Forelimb muscle (tissue), 1 donor: Measurements from ENCODE around the gene OR2T5. TPM values are rescaled to one million over a fixed set of nuclear protein-coding genes. Genes with fewer than 3 reads are reported as not detected.
"Not testable (repeated sequence)": the region's sequence is repeated elsewhere in the genome, so short reads cannot be mapped to it uniquely, and the experiment has no call there.

Source experiments
- DNase-seq: peaks from one replicate; pipeline ENCODE4 v3.0.0-alpha.2; 2013; ENCODE audit warnings: low read depth
- polyA plus RNA-seq: library from polyadenylated mRNA; unstranded; fragments of 120-200 nt; gene quantifications from one replicate; pipeline ENCODE4 v1.2.1, GENCODE V29; 2013; ENCODE audit not compliant: insufficient read length

OR2T5 gene, protein sequence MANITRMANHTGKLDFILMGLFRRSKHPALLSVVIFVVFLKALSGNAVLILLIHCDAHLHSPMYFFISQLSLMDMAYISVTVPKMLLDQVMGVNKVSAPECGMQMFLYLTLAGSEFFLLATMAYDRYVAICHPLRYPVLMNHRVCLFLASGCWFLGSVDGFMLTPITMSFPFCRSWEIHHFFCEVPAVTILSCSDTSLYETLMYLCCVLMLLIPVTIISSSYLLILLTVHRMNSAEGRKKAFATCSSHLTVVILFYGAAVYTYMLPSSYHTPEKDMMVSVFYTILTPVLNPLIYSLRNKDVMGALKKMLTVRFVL
- not detected for polyA plus RNA-seq

DNA sequence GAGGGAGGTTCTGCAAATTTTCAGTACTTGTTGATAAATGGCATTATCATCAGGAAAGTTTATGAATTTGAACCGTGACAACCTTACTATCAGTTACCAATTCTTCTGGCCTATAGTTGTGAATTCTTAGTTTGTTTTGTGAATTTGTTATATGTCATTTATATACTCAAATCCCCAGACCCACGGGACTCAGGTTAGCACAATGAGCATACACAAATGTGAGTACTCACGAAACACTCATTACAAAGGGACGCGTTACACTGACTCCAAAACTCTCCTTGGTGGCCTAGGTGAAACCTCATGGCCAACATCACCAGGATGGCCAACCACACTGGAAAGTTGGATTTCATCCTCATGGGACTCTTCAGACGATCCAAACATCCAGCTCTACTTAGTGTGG lies at the start of gene OR2T5:
Gene OR2T5 (plus strand): TSS at position 301 of the 400 bp plus-strand sequence. CDS start 0 bp downstream, at position 301.
- not testable (repeated sequence) for DNase-seq

DNA sequence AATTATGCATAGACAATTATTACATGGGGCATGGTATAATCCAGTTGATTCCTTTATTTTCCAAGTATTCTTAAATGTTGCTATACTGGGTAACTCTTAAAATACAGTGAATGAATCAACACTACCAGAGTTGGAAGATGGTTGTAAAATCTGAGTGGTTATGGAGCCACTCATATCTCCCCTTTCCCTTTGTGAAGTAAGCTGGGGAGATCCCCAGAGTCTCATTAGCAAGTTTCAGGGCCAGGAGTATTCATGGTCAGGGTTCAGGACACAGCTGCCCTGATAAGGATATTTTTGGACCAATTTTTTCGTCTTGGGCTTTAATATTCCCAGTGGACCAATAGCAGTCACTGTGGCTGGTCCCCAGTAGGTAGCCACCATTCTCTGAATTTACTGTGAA lies 49.7 kb upstream of the OR2T5 start:
- DNase-seq, result not testable (repeated sequence)

DNA sequence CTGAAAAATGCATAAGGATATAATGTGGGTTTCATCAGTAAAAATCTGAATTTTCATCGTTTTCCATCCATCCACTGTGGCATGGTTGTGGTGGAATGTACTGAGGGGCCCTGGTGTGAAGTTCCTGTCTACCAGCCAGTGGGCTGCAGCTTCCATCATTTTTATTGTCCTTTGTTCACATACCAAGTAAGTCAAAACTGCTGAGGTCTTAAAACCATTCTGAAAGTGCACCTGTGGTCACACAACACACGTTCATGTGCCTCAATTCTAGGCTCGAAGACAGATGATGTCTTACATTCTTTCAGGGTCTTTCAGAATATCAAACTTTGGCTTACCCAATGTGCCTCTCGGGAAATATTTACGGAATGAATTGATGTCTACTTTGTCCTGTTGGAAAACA lies 49.1 kb upstream of the OR2T5 start:
- not testable (repeated sequence) for DNase-seq

DNA sequence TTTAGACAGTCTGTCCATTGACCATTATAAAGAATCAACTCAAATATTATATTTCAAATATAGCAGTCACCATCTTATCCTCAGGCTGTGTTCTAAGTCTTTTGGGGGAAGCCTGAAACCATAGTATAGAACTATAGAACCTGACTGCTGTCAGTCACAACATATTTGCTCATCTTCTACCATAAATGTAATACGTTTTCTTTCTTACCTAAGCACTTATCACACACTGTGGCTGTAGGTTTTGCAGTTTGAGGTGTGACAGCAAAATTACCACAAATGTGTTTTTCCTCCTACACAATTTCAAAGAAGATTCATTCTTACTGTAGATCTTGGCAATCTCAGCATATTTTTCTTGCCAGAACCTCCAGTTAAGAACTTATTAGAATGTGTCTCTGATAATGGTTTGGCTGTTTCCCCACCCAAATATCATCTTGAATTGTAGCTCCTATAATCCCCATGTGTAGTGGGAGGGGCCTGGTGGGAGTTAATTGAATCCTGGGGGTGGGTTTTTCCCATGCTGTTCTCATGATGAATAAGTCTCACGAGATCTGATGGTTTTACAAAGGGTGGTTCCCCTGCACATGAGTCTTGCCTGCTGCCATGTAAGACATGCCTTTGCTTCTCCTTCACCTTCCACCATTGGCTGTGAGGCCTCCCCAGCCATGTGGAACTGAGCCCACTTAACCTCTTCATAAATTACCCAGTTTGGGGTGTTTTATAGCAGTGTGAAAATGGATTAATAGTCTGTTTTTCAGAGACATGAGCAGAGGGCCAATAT lies 45.7 kb upstream of the OR2T5 start:
- DNase-seq, result not testable (repeated sequence)

DNA sequence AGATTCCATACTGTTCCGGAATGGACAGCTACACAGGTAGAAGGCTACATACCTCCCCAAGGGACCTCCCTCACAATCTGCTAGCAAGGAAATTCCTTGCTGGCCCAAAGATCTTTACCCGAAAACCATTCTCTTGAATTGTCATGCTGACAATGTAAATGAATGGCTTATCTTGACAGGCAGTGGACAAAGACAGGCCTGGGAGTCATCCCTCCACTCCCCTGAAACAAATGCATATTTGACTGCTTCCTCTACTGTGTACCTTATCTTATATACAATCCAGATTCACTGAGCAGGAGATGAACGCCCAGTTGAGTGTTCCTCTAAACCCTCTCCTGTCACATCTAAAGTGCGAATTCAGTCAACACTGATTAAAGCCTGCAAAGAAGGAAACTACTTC lies 43.8 kb upstream of the OR2T5 start:
- DNase-seq, result not testable (repeated sequence)

DNA sequence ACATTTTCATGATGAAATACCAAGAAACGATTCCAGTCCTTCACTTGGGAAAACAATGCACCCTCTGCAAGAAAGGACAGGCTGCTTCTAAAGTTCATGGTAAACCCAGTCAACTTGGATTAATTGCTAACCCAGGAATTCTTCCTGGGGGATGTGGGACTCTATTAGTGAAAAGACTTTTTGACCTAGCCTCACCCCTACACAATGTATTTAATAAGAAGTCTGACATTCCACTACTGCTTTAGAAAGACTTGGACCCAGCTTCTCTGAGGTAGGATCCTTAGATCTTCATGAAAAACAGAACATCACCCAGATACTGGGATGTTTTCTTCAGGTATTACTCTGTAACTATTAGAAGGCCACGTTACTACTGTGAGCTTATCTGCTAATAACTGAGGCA lies 43.0 kb upstream of the OR2T5 start, which contains the start of gene OR2T2:
Gene OR2T2 (plus strand): TSS at position 239 of the 400 bp plus-strand sequence. CDS start 7,161 bp downstream, outside the sequence.
- not testable (repeated sequence) for DNase-seq

DNA sequence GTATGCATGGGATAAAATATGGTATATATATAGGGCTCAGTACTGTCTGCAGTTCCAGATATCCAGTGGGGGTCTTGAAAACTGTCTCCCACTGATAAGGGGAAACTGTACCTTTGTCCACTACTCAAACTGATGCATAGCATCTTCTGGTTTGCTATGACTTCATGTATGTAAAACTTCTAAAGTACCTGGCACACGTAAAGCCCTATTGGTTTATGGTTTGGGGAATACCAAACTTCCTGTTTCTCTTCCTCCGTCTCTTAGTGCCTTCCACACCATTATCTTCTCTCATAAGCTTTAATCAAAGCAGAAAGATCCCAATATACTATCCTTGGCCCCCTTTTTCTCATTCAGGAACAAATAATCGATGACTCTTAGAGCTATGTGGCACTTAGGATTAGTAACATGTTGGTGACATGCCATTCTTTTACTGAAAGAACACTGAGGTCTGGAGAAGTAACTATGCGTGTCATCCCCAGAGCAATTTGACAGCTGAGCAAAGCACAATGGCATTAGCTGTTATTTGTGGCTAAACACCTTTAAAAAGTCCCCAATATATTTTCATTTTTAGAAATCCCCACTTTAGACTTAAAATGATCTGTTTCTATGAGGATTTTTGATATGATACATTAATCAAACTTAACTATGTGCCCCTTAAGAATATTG lies 39.8 kb upstream of the OR2T5 start:
- not testable (repeated sequence) for DNase-seq

DNA sequence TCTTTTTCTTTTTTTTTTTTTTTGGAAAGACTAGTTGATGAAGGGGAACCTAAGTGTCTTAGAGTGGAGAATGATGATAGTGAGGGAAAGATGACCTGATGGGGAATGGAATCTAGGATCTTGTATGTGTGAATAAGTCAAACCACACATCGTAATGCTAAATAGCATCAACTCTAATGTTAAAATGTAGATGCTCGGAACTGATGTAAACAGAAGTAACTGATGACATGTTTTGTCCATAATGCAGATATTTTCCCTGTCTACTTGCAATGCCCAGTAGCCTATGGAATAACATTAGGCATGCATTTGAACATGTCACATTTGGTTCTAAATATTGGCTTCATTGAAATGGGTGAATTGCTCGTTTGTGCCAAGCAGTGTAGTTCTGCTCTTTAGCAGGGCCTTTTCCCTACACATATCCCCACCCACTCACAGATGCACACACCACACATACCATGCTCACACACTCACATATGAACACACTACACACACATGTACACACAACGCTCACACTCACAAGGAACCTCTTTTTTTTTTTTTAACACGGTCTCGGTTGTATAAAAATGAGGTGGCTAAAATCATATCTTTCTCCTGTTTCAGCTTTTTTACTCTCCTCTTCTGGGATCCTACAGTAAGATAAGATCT lies 38.4 kb upstream of the OR2T5 start:
- not testable (repeated sequence) for DNase-seq

DNA sequence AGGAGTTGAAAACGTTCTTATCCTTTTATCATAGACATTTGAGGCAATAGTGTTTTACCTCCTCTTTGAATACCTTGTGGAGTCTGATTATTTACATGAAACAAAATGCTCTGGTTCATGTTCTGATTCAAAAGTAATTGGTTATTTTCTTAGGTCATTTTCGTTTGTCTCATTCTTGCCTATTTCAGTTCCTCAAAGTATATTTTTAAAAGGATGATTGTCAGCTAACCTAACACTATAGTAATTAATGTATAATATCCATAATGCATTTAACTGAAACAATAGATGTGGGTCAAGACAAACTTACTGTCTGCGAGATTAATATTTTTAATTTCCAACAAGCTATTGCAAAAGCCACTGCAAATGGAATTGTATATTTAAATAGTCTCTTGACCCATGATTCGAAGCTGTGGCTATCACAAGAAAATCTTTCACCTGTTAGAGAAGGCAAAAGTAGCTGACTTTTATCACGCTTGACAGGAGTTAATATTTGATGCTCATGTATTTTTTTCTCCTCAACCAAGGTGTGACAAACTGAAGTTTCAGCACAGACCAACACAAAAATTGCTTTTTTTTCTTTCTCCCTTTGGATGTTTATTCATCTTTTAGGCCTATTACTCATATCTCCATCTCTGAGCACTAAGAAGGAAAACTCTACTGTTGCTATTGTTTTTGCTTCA lies 37.8 kb upstream of the OR2T5 start:
- DNase-seq, result not testable (repeated sequence)

DNA sequence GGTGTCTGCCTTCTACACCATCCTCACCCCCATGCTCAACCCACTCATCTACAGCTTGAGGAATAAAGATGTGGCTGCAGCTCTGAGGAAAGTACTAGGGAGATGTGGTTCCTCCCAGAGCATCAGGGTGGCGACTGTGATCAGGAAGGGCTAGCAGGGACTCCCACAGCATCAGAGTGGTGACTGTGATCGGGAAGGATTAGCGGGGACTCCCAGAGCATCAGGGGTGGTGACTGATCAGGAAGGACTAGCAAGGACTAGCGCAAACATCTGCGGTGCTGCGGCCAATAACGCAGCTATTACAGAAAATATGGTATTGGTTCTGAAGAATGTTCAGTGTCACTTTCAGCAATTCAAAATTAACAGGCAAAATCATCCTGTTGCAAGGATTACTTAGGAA lies 34.8 kb upstream of the OR2T5 start:
- not testable (repeated sequence) for DNase-seq

DNA sequence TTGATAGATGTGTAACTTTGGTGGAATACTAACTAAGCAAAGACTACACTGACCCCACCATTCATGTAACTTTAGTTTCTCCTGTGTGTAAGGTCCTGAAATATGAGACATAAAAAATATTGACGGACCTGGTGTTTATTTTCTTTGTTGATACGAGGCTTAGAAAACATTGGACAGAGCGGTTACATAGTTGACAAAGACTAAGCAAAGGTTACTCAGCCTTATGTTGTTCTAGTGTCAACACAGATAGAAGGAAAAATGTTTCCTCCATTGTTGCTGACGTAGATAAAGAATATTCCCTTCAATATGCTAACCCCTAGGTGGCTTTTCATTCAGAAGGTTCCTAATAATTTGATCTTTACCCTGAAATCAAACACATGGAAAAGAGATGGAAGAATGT lies 33.3 kb upstream of the OR2T5 start:
- not testable (repeated sequence) for DNase-seq

DNA sequence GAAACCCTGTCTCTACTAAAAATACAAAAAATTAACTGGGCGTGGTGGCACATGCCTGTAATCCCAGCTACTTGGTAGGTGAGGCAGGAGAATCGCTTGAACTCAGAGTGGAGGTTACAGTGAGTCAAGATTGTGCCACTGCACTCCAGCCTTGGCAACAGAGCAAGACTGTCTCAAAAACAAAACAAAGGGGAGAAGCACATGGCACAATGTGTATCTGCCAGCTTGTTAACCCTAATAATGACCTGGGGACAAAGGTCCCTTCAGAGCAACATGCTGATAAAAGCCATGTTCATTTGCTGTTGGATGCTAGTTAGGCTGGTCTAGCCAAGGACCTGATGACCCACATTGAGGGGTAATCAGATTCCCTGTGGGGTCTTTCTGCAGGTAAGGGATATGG lies 31.8 kb upstream of the OR2T5 start:
- DNase-seq, result not testable (repeated sequence)

DNA sequence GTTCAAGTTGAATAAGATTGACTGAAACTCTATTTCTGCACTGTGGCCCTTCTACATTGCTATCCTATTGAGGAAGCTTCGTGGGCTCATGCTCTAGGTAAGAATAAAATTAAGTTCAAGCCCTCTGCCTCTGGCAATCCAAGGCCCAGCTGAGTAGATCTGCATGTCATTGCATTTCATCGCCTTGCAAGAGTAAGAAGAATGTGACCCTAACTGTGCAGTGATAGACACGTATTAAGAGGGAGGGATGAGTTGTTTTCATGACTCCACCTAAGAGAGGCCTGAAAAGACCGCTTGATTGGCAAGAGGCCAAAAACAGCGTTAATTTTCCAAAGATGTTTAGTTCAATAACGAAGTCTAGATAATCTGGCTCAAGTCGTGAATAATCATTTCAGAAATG lies 29.3 kb upstream of the OR2T5 start:
- DNase-seq, result not testable (repeated sequence)

DNA sequence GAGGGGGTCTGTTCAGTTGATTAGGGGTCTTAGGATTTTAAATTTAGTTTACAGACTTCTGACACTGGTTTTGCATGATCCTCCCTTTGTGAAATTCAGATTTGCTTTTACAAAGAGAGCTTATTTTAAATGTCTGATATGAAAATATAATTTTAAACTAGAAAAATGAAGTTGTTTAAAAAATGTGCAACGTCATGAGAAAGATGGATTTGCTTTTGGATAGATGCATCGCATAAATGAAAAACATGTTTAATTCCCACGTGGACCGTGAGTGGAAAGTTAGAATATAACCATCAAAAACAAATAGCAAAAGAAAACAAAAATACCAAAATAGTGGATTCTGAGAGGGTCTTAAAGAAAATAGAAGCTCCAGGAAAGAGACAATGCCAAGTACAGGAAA lies 17.2 kb upstream of the OR2T5 start:
- DNase-seq, result no peak

DNA sequence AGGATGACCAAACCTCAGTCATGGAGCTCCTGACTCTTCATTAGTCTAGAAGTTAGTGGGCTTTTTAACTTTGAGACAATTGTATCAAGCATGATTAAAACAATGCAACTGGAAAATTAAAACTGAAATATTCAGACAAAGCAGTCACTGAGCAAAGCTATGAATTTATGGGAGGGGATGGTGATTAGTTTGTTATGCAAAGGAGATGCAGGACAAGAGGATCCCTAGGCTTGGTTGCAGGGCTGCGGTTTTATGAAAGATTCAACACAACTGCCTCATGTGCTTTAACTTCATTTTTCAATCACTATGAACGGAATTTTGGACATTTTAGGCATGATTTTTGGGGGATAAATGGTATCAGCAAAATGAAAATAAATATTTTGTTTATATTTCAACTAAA lies 16.3 kb upstream of the OR2T5 start:
- DNase-seq, result not testable (repeated sequence)

DNA sequence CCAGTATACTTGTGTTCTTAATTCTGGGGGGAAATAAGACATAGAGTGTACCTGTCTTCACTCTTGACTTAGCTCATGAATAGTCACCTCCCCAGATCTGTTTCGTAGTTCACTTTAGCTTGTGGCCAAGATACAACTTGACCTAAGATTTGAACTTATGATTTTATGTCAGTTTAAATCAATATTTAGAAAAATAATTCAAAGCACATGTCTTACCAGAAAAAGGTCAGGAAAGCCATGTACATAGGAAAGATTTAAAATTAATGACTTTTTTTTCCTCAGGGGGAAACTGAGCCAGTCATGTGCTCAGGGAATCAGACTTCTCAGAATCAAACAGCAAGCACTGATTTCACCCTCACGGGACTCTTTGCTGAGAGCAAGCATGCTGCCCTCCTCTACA lies 15.3 kb upstream of the OR2T5 start, which contains the start of gene OR2T3:
Gene OR2T3 (plus strand): TSS at position 301 of the 400 bp plus-strand sequence. CDS start 0 bp downstream, at position 301.
- not testable (repeated sequence) for DNase-seq

DNA sequence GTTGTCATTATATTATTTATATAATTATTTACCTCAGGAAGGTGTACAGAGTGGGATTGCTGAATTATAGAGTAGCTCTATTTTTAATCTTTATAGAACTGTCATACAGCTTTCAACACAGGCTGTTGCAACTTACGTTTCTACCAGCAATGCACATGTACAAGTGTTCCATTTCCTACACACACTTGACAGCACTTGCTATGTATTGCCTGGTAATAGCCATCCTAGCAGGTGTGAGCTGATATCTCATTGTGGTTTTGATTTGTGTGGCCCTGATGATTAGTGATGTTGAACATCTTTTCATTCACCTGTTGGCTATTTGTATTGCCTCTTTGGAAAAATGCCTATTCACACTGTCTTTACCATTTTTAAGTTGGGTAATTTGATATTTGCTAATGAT lies 12.7 kb upstream of the OR2T5 start:
- DNase-seq, result not testable (repeated sequence)

DNA sequence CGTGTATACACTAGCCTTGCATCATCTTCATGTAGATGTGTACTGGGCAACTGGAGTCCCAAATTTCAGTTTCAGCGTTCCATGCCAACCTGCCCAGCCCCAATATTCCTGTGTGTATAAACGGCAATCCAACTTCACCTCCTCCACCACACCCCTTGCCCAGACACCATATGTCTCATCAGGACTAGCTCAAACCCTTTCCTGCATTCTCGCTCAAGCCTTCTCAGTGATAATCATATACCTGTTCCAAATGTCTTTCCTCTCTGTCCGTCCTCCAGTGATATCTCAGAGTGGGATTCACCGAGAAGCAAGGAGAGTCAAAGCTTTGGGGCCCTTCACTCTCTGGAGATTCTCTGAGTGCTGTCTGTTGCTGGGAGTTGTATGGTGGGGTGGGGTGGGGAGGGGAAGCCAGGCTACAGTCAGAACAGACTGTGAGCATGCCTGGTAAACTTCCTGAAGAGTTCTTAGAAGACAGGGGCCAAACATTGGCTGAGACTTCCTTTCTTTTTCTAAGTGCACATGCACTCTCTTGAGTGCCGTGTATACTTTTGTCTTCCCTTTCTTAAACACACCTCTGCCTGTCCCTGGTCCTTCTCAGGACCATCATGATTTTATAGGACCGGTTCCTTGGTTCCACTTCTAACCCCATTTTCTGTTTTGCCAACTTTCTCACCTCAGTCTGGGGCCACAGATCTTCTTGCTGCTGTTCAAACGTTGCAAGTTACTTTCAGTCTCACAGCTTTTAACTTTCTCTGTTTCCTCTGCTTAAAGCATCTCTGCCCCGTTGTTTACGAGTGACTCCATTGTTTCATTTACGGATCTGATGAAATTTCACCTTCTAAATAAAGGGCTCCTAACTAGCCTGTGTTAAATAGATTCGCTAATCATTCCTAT lies 6.5 kb upstream of the OR2T5 start:
- not testable (repeated sequence) for DNase-seq

DNA sequence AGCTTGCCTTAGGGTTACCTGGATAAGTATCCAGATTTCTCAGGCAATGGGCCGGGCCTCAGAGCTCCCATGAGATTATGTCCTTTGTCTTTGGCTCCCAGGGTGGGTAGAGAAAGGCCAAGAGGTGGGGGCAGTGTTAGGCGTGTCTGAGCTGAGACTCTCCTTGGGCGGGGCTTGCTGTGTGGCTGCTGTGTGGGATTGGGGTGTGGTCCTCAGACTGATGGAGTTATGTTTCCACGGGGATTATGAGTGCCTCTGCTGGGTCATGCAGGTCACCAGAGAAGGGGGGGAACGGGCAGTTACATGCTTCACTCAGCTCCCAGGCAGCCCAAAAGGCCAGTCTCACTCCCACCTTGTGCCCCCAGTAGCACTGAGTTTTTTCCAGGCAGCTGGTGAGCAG lies 8.3 kb downstream of the OR2T5 start:
- not testable (repeated sequence) for DNase-seq
